B cell (primary cell): ENCODE data around the gene TEDC1. TPM values are rescaled to one million over a fixed set of nuclear protein-coding genes. Genes with fewer than 3 reads are reported as not detected.

ENCODE experiments used
- ATAC-seq: fragments of 200-7000 bp; cut with Tn5 transposase; one replicate; pipeline ENCODE4 v1.10.0; 2021; ENCODE audit warnings: low read depth, mild to moderate bottlenecking, moderate number of reproducible peaks, moderate library complexity
- CTCF ChIA-PET: fragments of 350-600 bp; sonication (Branson Sonifier 250); formaldehyde crosslinking; loops from one replicate; lab custom pipeline; 2021; ENCODE audit warnings: antibody characterized with exemption, inconsistent platforms; lab: Charles Lee
- POLR2A ChIA-PET: fragments of 350-600 bp; sonication (Branson Sonifier 250); formaldehyde crosslinking; loops from one replicate; lab custom pipeline; 2021; ENCODE audit warnings: antibody characterized with exemption; lab: Charles Lee
- DNase-seq: peaks from one replicate; pipeline ENCODE4 v3.0.0; 2013
- H2AFZ ChIP-seq: 2 replicates; pipeline ENCODE4 v1.6.1; 2012; ENCODE audit warnings: mild to moderate bottlenecking, low read depth, low read length; ENCODE audit not compliant: insufficient read depth, poor library complexity, severe bottlenecking
- H3K27ac ChIP-seq, 2 donors: 1 replicate in 1 of 2; 2 replicates in 1 of 2; pipeline ENCODE4 v1.5.1; 2012 to 2013; ENCODE audit warnings: low read length in 2 of 2, mild to moderate bottlenecking in 2 of 2, moderate library complexity in 1 of 2
- H3K27me3 ChIP-seq, 4 experiments: fragments of 200-600 bp in 1 of 4; sonication (generic) in 1 of 4; replicated peaks in 1 of 4; 1 replicate in 2 of 4; 2 replicates in 2 of 4; pipeline versions ENCODE4 v1.6.1 to v1.7.0; 2013 to 2016; ENCODE audit warnings: low read length in 3 of 4, mild to moderate bottlenecking in 2 of 4, mixed read lengths in 1 of 4, moderate library complexity in 1 of 4; ENCODE audit not compliant: insufficient read depth in 4 of 4, control insufficient read depth in 3 of 4; ENCODE audit errors: control extremely low read depth in 1 of 4
- H3K36me3 ChIP-seq, 2 experiments: replicated peaks in 1 of 2; 1 replicate in 1 of 2; 2 replicates in 1 of 2; pipeline versions ENCODE4 v1.6.1 to v1.7.1; 2013; ENCODE audit warnings: low read length in 1 of 2; ENCODE audit not compliant: insufficient read depth in 2 of 2, control insufficient read depth in 1 of 2; ENCODE audit errors: control extremely low read depth in 1 of 2, extremely low read depth in 1 of 2
- H3K4me1 ChIP-seq, 2 donors: fragments of 200-600 bp in 1 of 2; sonication (generic) in 1 of 2; 1 replicate in 1 of 2; 2 replicates in 1 of 2; pipeline versions ENCODE4 v1.5.1 to v1.6.1; 2013 to 2017; ENCODE audit warnings: low read length in 2 of 2; ENCODE audit not compliant: control insufficient read depth in 2 of 2, insufficient read depth in 2 of 2
- H3K4me2 ChIP-seq: replicated peaks from 2 replicates; pipeline ENCODE3; 2012; ENCODE audit warnings: mild to moderate bottlenecking, low read depth, low read length; ENCODE audit not compliant: poor library complexity, severe bottlenecking
- H3K4me3 ChIP-seq, 5 experiments: fragments of 200-600 bp in 1 of 5; sonication (generic) in 1 of 5; 1 replicate in 3 of 5; 2 replicates in 2 of 5; pipeline versions ENCODE4 v1.5.1 to v1.7.0; 2011 to 2016; ENCODE audit warnings: low read length in 4 of 5, mild to moderate bottlenecking in 4 of 5, low read depth in 2 of 5, control low read depth in 1 of 5, moderate library complexity in 1 of 5; ENCODE audit not compliant: insufficient read depth in 1 of 5; ENCODE audit errors: control extremely low read depth in 1 of 5, extremely low read depth in 1 of 5
- H3K79me2 ChIP-seq: fragments of 200-600 bp; sonication (generic); one replicate; pipeline ENCODE4 v1.6.0; 2016; ENCODE audit warnings: low read length; ENCODE audit not compliant: control insufficient read depth, insufficient read depth
- H3K9ac ChIP-seq: fragments of 200-600 bp; sonication (generic); 2 replicates; pipeline ENCODE4 v1.6.1; 2017; ENCODE audit warnings: mild to moderate bottlenecking, low read length, moderate library complexity
- H3K9me3 ChIP-seq, 3 donors: one replicate each; pipeline versions ENCODE4 v1.6.1 to v1.7.1; 2013; ENCODE audit warnings: low read length in 2 of 3; ENCODE audit not compliant: control insufficient read depth in 2 of 3, insufficient read depth in 1 of 3; ENCODE audit errors: control extremely low read depth in 1 of 3
- H4K20me1 ChIP-seq: 2 replicates; pipeline ENCODE4 v1.6.0; 2012; ENCODE audit warnings: mild to moderate bottlenecking, low read length; ENCODE audit not compliant: insufficient read depth, control insufficient read depth, poor library complexity, severe bottlenecking
- H3K27ac Mint-ChIP-seq: one replicate; pipeline ENCODE4 v1.8.0; 2021; ENCODE audit warnings: mixed read lengths
- H3K27me3 Mint-ChIP-seq: one replicate; pipeline ENCODE4 v1.8.0; 2021; ENCODE audit warnings: mixed read lengths
- H3K4me1 Mint-ChIP-seq: one replicate; pipeline ENCODE4 v1.8.0; 2021; ENCODE audit warnings: mixed read lengths
- H3K4me3 Mint-ChIP-seq: one replicate; pipeline ENCODE4 v1.8.0; 2021; ENCODE audit warnings: mixed read lengths
- H3K9me3 Mint-ChIP-seq: one replicate; pipeline ENCODE4 v1.8.0; 2022; ENCODE audit warnings: mixed read lengths; ENCODE audit not compliant: insufficient read depth
- CTCF ChIP-seq: fragments of 200-600 bp; IDR thresholded peaks from one replicate; pipeline ENCODE4 v1.8.0; 2022; ENCODE audit warnings: antibody characterized with exemption, mild to moderate bottlenecking
- EZH2 ChIP-seq: IDR thresholded peaks from 2 replicates; pipeline ENCODE4 v1.6.1; 2012; ENCODE audit warnings: borderline replicate concordance, low read depth, mild to moderate bottlenecking, moderate library complexity, low read length; ENCODE audit not compliant: insufficient read depth, poor library complexity, severe bottlenecking
- WGBS: methylation state at CpG from one replicate; pipeline ENCODE4 v1.1.5; 2013; ENCODE audit warnings: missing lambda C conversion rate; ENCODE audit not compliant: insufficient coverage; 5-methylcytosine and 5-hydroxymethylcytosine counted together
- intact Hi-C: fragments of 100-400 bp; cut with micrococcal nuclease; formaldehyde crosslinking; loops from one replicate; pipeline ENCODE4 v1.10.0; 2022
- polyA plus RNA-seq: library from polyadenylated mRNA; depleted of rRNA; stranded (reverse); fragments of >200 nt; gene quantifications from 2 replicates; pipeline ENCODE4 v1.2.3, GENCODE V29; 2012
- total RNA-seq, 2 donors: library from RNA; stranded (reverse); fragments of 120-200 nt in 1 of 2; gene quantifications; 1 replicate in 1 of 2; 2 replicates in 1 of 2; pipeline versions ENCODE4 v1.2.3 to v1.2.4, GENCODE V29; 2013 to 2022

Gene TEDC1
- total and polyA plus RNA-seq, 2 donors (not counting 1 experiment from before 2014, with no cell fraction given): 19.7 to 22.2 TPM

- H4K20me1 ChIP-seq: peaks cover 14% of the 10 kb centered on the region
- intact Hi-C loops: loop anchor here (5.0 kb wide), 1 partner anchor 325 kb away; no protein-coding TSS in a partner anchor
- peak overlapping the region in 4 of 5 experiments; percentile 28 to 47 (median 42) for H3K4me3 ChIP-seq
- Mint-ChIP-seq H3K27ac (no peak overlapping the region), H3K27me3 (no peaks in the 10 kb centered on the region), H3K4me1 (peaks cover 39% of the 10 kb centered on the region), H3K4me3 (peak overlapping the region; percentile 80), H3K9me3 (no peaks in the 10 kb centered on the region)
- H3K27ac ChIP-seq: no peak overlapping the region
- H3K27me3 ChIP-seq: peaks cover 0 to 48% (median 9%) of the 10 kb centered on the region in 4 experiments
- peak overlapping the region; percentile 49 for H2AFZ ChIP-seq
- peaks cover 48 to 54% of the 10 kb centered on the region in 2 donors for H3K4me1 ChIP-seq
- TF ChIP-seq EZH2 (no peak), CTCF (no peak)
- ChIA-PET POLR2A (no interaction called here), CTCF (interaction anchor here (1.5 to 2.4 kb wide), 2 partner anchors 46 to 157 kb away, joined by 4 to 13 read pairs; no protein-coding TSS in a partner anchor)
- peak overlapping the region; percentile 48 for H3K9ac ChIP-seq
- H3K4me2 ChIP-seq: peak overlapping the region; percentile 100
- H3K36me3 ChIP-seq: no peaks in the 10 kb centered on the region
- WGBS: 2% methylated on average over 35 of the region's 48 CpGs
- ATAC-seq (no peak), DNase-seq (peak; percentile 51)
- H3K9me3 ChIP-seq: peaks cover 0 to 8% (median 0%) of the 10 kb centered on the region in 3 donors
- no peaks in the 10 kb centered on the region for H3K79me2 ChIP-seq
Observed at GRCh38 chr14:105526776-105527380, 35.8 kb downstream of the TEDC1 start.

GRCh38 chr14:105527381-105527825, 36.4 kb downstream of the TEDC1 start:
- no peak overlapping the region for H3K27ac Mint-ChIP-seq
- TF ChIP-seq EZH2 (peak; percentile 33), CTCF (no peak)
- H3K27me3 Mint-ChIP-seq: no peaks in the 10 kb centered on the region
- Histone ChIP-seq H3K9me3 (peaks cover 0 to 13% (median 0%) of the 10 kb centered on the region in 3 donors), H3K27me3 (peaks cover 0 to 48% (median 9%) of the 10 kb centered on the region in 4 experiments), H3K4me1 (peaks cover 53 to 59% of the 10 kb centered on the region in 2 donors), H4K20me1 (peaks cover 14% of the 10 kb centered on the region), H3K4me2 (peak overlapping the region; percentile 100), H3K4me3 (peak overlapping the region in 4 of 5 experiments; percentile 28 to 61 (median 50)), H3K9ac (peak overlapping the region; percentile 76), H3K27ac (no peak overlapping the region), H3K36me3 (no peaks in the 10 kb centered on the region), H2AFZ (peak overlapping the region; percentile 49), H3K79me2 (no peaks in the 10 kb centered on the region)
- WGBS: 39% methylated on average over 23 of the region's 23 CpGs
- no peak for ATAC-seq
- H3K9me3 Mint-ChIP-seq: no peaks in the 10 kb centered on the region
- ChIA-PET POLR2A (no interaction called here), CTCF (interaction anchor here (1.5 to 2.4 kb wide), 2 partner anchors 46 to 157 kb away, joined by 4 to 13 read pairs; no protein-coding TSS in a partner anchor)
- peaks cover 44% of the 10 kb centered on the region for H3K4me1 Mint-ChIP-seq
- intact Hi-C loops: loop anchor here (5.0 kb wide), 1 partner anchor 325 kb away; no protein-coding TSS in a partner anchor
- DNase-seq: no peak
- H3K4me3 Mint-ChIP-seq: peak overlapping the region; percentile 80
